Sciatic nerve (tissue), 2 donors: ENCODE data around the gene ATP9A. TPM values are rescaled to one million over a fixed set of nuclear protein-coding genes. Genes with fewer than 3 reads are reported as not detected.
"Not testable (repeated sequence)": the region's sequence is repeated elsewhere in the genome, so short reads cannot be mapped to it uniquely, and the experiment has no call there.

Experiments
- ATAC-seq: fragments of 200-7000 bp; cut with Tn5 transposase; one replicate; pipeline ENCODE4 v1.9.1; 2020; ENCODE audit warnings: mild to moderate bottlenecking, moderate library complexity
- DNase-seq: peaks from one replicate; pipeline ENCODE4 v3.0.0-alpha.2; 2020; ENCODE audit warnings: low spot score
- intact Hi-C: fragments of 100-400 bp; cut with DNase I; formaldehyde crosslinking; loops from one replicate; pipeline ENCODE4 v1.14.2; 2022
- total RNA-seq: library from RNA; stranded (reverse); fragmentation: NEBNext Ultra II Directional; extraction: Animal tissue kit (Norgen Biotek cat#: 25700); gene quantifications from one replicate; pipeline ENCODE4 v1.2.1, GENCODE V29; 2021
- donor health status: DM: no; HTN: no; CAD: no.
- donor health status: DM: no; HTN: no; CAD: no.

Gene ATP9A
- total RNA-seq, 1 donor from 2014 or later, result 42.8 TPM

- intact Hi-C loops, result no loop called here
- DNase-seq (no peak), ATAC-seq (no peak)
Observed at GRCh38 chr20:51710361-51710894, 57.8 kb downstream of the ATP9A start.

GRCh38 chr20:51705400-51705799 is 62.8 kb downstream of the ATP9A start:
- no peak for ATAC-seq
- intact Hi-C loops, result no loop called here
- DNase-seq, result no peak

GRCh38 chr20:51703400-51704287 is 64.5 kb downstream of the ATP9A start:
- ATAC-seq (no peak), DNase-seq (no peak)
- intact Hi-C loops, result no loop called here

GRCh38 chr20:51702556-51702955 is 65.6 kb downstream of the ATP9A start:
- intact Hi-C loops, result no loop called here
- DNase-seq (no peak), ATAC-seq (no peak)

GRCh38 chr20:51700809-51701285 is 67.3 kb downstream of the ATP9A start:
- intact Hi-C loops, result no loop called here
- peak; percentile 51 for ATAC-seq
- no peak for DNase-seq

GRCh38 chr20:51698252-51698651 is 69.9 kb downstream of the ATP9A start:
- intact Hi-C loops, result no loop called here

GRCh38 chr20:51697096-51697826 is 70.9 kb downstream of the ATP9A start:
- no peak for ATAC-seq
- DNase-seq, result no peak
- intact Hi-C loops, result no loop called here

More at GRCh38 chr20:51698252-51698651, 69.9 kb downstream of the ATP9A start:
- ATAC-seq (no peak), DNase-seq (no peak)

GRCh38 chr20:51696304-51697071 is 71.7 kb downstream of the ATP9A start:
- ATAC-seq, result no peak
- no peak for DNase-seq
- intact Hi-C loops, result no loop called here

- ATAC-seq (peak; percentile 56), DNase-seq (no peak)
- intact Hi-C loops, result no loop called here
Observed at GRCh38 chr20:51695574-51696303, 72.5 kb downstream of the ATP9A start.

GRCh38 chr20:51692806-51693400 is 75.3 kb downstream of the ATP9A start:
- ATAC-seq, result no peak
- DNase-seq, result no peak
- intact Hi-C loops, result no loop called here

GRCh38 chr20:51691703-51692102 is 76.5 kb downstream of the ATP9A start:
- intact Hi-C loops, result no loop called here
- DNase-seq (no peak), ATAC-seq (no peak)

GRCh38 chr20:51688600-51689244 is 79.5 kb downstream of the ATP9A start:
- DNase-seq (no peak), ATAC-seq (no peak)
- intact Hi-C loops, result no loop called here

- intact Hi-C loops, result no loop called here
- DNase-seq (no peak), ATAC-seq (no peak)
Observed at GRCh38 chr20:51687630-51688029, 80.6 kb downstream of the ATP9A start.

GRCh38 chr20:51687108-51687507 is 81.1 kb downstream of the ATP9A start:
- no peak for DNase-seq
- no peak for ATAC-seq
- intact Hi-C loops, result no loop called here

GRCh38 chr20:51685494-51685893 is 82.7 kb downstream of the ATP9A start:
- ATAC-seq, DNase-seq, intact Hi-C loops: not testable (repeated sequence)

GRCh38 chr20:51680067-51680749 is 88.0 kb downstream of the ATP9A start:
- intact Hi-C loops, result no loop called here
- DNase-seq, result no peak

More at GRCh38 chr20:51680067-51680749, 88.0 kb downstream of the ATP9A start:
- ATAC-seq, result no peak
